H1 (cell line): ENCODE measurements around the gene METTL9. TPM values are rescaled to one million over a fixed set of nuclear protein-coding genes. Genes with fewer than 3 reads are reported as not detected.

Experiments
- ASH2L ChIP-seq: fragments of 200-600, 300-600 bp; sonication (generic); IDR thresholded peaks from one replicate; pipeline ENCODE4 v1.7.1; 2017; ENCODE audit warnings: low read length
- CEBPB ChIP-seq: IDR thresholded peaks from 2 replicates; pipeline ENCODE4 v1.6.1; 2012; ENCODE audit warnings: low read depth, low read length
- GABPA ChIP-seq: IDR thresholded peaks from 2 replicates; pipeline ENCODE4 v1.6.1; 2011; ENCODE audit warnings: mild to moderate bottlenecking, low read length, moderate library complexity, borderline replicate concordance; ENCODE audit not compliant: insufficient read depth
- JUN ChIP-seq: IDR thresholded peaks from 2 replicates; pipeline ENCODE4 v1.6.1; 2011; ENCODE audit warnings: low read depth, mild to moderate bottlenecking, improper control_type of control experiment, low read length
- KDM5A ChIP-seq: fragments of 200-600 bp; IDR thresholded peaks from 2 replicates; pipeline ENCODE4 v1.7.1; 2012; ENCODE audit warnings: mild to moderate bottlenecking, low read length, inconsistent platforms, mixed read lengths
- SIN3A ChIP-seq, 2 experiments: IDR thresholded peaks in 1 of 2; conservative IDR thresholded peaks in 1 of 2; 2 replicates each; pipeline ENCODE4 v1.6.1; 2011 to 2012; ENCODE audit warnings: low read length in 2 of 2, improper control_type of control experiment in 1 of 2, low read depth in 1 of 2, mild to moderate bottlenecking in 1 of 2
- ZNF274 ChIP-seq: IDR thresholded peaks from 2 replicates; pipeline ENCODE4 v1.7.0; 2012; ENCODE audit warnings: low read length, borderline replicate concordance; ENCODE audit errors: extremely low read depth
- polyA plus RNA-seq, 7 experiments: library from polyadenylated mRNA; depleted of rRNA in 3 of 7; stranded (reverse) in 5 of 7; unstranded in 2 of 7; fragments of >200 nt in 5 of 7; fragments of 200-250 nt in 2 of 7; gene quantifications; 1 replicate in 5 of 7; 2 replicates in 1 of 7; 4 replicates in 1 of 7; pipeline versions ENCODE4 v1.2.1 to v1.2.3, GENCODE V29; 2011 to 2013; ENCODE audit warnings: missing spikeins in 2 of 7, mixed read lengths in 2 of 7
- total RNA-seq: library from RNA; stranded (reverse); fragmentation: NEBNext Ultra II Directional; extraction: Animal tissue kit (Norgen Biotek cat#: 25700); gene quantifications from 2 replicates; pipeline ENCODE4 v1.2.1, GENCODE V29; 2021

Gene METTL9
- total and polyA plus RNA-seq, 2 of the 8 experiments (the other 6 are each of a cell fraction or from before 2014, with no cell fraction given) = 45.4 to 112 TPM

GRCh38 chr16:21597561-21598030 lies 1.8 kb upstream of the METTL9 start (continued):
- TF ChIP-seq ZNF274 (no peak), ASH2L (no peak), GABPA (no peak), JUN (no peak), SIN3A (conservative IDR thresholded peaks at IDR 0.05 in 1 of 2, IDR thresholded peaks at IDR 0.05 in 1 of 2; ENCODE audit: low read depth in 1 of 2, low read length in 2 of 2) (no peak), CEBPB (no peak), KDM5A (no peak)
